Suprapubic skin (tissue), 4 donors: ENCODE results near the gene WNK1. TPM values are rescaled to one million over a fixed set of nuclear protein-coding genes. Genes with fewer than 3 reads are reported as not detected.

Source experiments
- DNase-seq, 2 donors: peaks; one replicate each; pipeline ENCODE4 v3.0.0-alpha.2; 2019; ENCODE audit warnings: low spot score in 2 of 2
- H3K27ac ChIP-seq: fragments of 200-600 bp; sonication (generic); one replicate; pipeline ENCODE4 v1.5.1; 2019
- H3K27me3 ChIP-seq: fragments of 200-600 bp; sonication (generic); one replicate; pipeline ENCODE4 v1.5.1; 2019
- H3K36me3 ChIP-seq: fragments of 200-600 bp; sonication (generic); one replicate; pipeline ENCODE4 v1.5.1; 2019
- H3K4me1 ChIP-seq: fragments of 200-600 bp; sonication (generic); one replicate; pipeline ENCODE4 v1.5.1; 2019
- H3K4me3 ChIP-seq: fragments of 200-600 bp; sonication (generic); one replicate; pipeline ENCODE4 v1.5.1; 2019; ENCODE audit warnings: mild to moderate bottlenecking
- H3K9me3 ChIP-seq: fragments of 200-600 bp; sonication (generic); one replicate; pipeline ENCODE4 v1.5.1; 2019
- EP300 ChIP-seq: sonication (generic); formaldehyde crosslinking; IDR thresholded peaks from one replicate; pipeline ENCODE4 v1.6.1; 2017; ENCODE audit warnings: antibody characterized with exemption
- POLR2A ChIP-seq, 2 donors: fragments of 450-650 bp; IDR thresholded peaks; one replicate each; pipeline ENCODE4 v1.6.1; 2017; ENCODE audit warnings: antibody characterized with exemption in 2 of 2, mild to moderate bottlenecking in 2 of 2, moderate library complexity in 2 of 2
- POLR2AphosphoS5 ChIP-seq, 3 donors: sonication (generic); formaldehyde crosslinking; IDR thresholded peaks; one replicate each; pipeline ENCODE4 v1.6.1; 2017; ENCODE audit warnings: antibody characterized with exemption in 3 of 3
- WGBS: methylation state at CpG from one replicate; pipeline ENCODE4 v1.1.5; 2018; 5-methylcytosine and 5-hydroxymethylcytosine counted together
- total RNA-seq, 4 donors: library from RNA; depleted of rRNA; stranded (reverse); fragments of >200 nt; gene quantifications; one replicate each; pipeline ENCODE4 v1.1.0, GENCODE V29; 2016
- TF ChIP-seq, protein P1 (sequence below), 2 donors: fragments of 200-600 bp in 1 of 2; fragments of 450-650 bp in 1 of 2; sonication (generic) in 1 of 2; IDR thresholded peaks; one replicate each; pipeline ENCODE4 v1.5.1; 2016 to 2019; ENCODE audit warnings: antibody characterized with exemption in 2 of 2, mild to moderate bottlenecking in 1 of 2, moderate library complexity in 1 of 2

WNK1 gene
- total RNA-seq, 4 donors from 2014 or later = 368 to 724 (median 435) TPM

DNA sequence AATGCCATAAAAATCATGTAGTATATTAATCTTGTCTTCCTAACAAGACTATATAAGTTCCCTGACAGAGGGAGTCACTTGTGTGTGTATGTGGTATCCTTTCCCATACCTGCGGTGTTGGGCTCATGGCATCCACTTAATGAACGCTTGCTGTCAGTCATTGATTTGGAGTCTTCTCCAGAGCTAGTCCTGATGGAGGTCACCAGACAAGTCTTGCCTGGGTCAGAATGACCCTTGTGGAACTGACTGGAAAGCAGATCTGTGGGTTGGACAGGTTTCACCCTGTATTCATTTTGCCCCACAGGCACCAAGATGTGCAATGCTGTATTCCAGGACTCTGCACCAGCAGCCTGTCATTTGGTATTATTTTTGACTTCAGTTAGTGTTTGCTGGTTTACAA lies 27.3 kb upstream of the WNK1 start:
- no peak overlapping the region for H3K27ac ChIP-seq

DNA sequence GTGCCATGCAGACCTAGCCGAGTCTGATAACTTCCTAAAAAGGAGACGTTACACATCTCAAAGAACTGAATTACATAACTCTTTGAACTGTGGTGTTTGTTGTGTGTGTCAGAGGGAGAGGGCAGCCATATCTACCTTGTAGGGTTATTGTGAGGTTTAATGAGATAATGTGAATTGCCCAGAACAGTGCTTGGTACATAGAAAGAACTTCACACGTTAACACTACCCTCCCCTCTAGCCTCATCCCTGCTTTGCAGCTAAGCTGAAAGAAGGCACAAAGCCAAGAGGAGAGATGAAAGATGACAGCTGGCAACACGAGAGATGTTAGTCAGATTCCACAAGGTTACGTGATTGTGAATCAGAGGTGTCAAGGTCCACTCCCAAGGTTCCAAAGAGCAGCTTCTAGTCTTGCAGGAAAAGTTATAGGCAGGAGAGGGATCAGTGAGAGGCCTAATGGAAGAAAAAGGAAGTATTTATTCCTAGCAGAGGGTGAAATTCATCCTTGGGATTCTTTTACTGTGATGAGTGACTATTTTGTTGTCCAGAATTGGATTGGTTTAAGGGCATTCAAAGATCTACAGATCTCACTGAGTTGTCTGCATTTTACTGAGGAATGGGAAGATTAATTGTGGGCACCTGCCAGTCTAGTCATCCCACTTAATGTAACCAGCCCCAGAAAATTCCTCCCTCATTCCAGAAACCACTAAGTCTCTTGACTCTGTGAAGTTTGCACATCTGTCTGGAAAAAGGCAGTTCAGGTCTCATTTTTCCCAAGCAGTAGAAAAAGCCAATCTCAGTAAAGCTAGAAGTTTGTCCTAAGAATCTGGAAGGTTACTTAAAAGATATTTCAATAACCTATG lies 25.9 kb upstream of the WNK1 start:
- TF ChIP-seq POLR2AphosphoS5 (IDR thresholded peaks at IDR 0.05) (no peak), EP300 (no peak), POLR2A (IDR thresholded peaks at IDR 0.05) (no peak)
- H3K36me3 ChIP-seq = no peaks in the 10 kb centered on the region
- peaks cover 11% of the 10 kb centered on the region for H3K4me1 ChIP-seq
- no peak overlapping the region for H3K27ac ChIP-seq
- H3K4me3 ChIP-seq = no peak overlapping the region
- no peaks in the 10 kb centered on the region for H3K27me3 ChIP-seq
- DNase-seq = no peak
- H3K9me3 ChIP-seq = no peaks in the 10 kb centered on the region
- WGBS = 50% methylated on average over 5 of the region's 5 CpGs

More for the DNA sequence above, 27.3 kb upstream of the WNK1 start:
- no peak overlapping the region for H3K4me3 ChIP-seq
- no peaks in the 10 kb centered on the region for H3K36me3 ChIP-seq
- 96% methylated on average over 2 of the region's 2 CpGs for WGBS
- H3K27me3 ChIP-seq = no peaks in the 10 kb centered on the region
- H3K4me1 ChIP-seq = peaks cover 11% of the 10 kb centered on the region
- TF ChIP-seq, protein P1, sequence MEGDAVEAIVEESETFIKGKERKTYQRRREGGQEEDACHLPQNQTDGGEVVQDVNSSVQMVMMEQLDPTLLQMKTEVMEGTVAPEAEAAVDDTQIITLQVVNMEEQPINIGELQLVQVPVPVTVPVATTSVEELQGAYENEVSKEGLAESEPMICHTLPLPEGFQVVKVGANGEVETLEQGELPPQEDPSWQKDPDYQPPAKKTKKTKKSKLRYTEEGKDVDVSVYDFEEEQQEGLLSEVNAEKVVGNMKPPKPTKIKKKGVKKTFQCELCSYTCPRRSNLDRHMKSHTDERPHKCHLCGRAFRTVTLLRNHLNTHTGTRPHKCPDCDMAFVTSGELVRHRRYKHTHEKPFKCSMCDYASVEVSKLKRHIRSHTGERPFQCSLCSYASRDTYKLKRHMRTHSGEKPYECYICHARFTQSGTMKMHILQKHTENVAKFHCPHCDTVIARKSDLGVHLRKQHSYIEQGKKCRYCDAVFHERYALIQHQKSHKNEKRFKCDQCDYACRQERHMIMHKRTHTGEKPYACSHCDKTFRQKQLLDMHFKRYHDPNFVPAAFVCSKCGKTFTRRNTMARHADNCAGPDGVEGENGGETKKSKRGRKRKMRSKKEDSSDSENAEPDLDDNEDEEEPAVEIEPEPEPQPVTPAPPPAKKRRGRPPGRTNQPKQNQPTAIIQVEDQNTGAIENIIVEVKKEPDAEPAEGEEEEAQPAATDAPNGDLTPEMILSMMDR (IDR thresholded peaks at IDR 0.05) = no peak
- no peak for TF ChIP-seq POLR2AphosphoS5 (IDR thresholded peaks at IDR 0.05)
- TF ChIP-seq EP300 = no peak
- no peak for TF ChIP-seq POLR2A (IDR thresholded peaks at IDR 0.05)
- no peaks in the 10 kb centered on the region for H3K9me3 ChIP-seq
- DNase-seq = no peak

DNA sequence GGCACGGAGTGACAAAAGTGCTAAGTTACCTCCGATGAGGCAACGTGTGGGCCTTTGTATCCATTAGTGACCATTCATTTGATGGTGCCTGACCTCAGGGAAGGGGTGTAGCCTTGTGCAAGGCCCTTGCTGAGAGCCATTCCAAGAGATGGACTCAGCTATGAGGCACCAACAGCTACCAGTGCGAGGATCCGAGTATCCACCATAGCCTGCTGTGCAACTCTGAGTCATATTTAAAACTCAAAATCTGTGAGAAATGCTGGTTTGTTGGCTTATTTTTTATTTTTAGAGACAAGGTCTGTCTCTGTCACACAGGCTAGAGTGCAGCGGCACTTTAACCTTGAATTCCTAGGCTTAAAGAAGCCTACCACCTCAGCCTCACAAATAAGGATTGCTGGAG lies 25.1 kb upstream of the WNK1 start:
- TF ChIP-seq POLR2AphosphoS5 (IDR thresholded peaks at IDR 0.05) (no peak), POLR2A (IDR thresholded peaks at IDR 0.05) (no peak), EP300 (no peak)
- TF ChIP-seq, protein P1 (IDR thresholded peaks at IDR 0.05) = no peak
- Histone ChIP-seq H3K9me3 (no peaks in the 10 kb centered on the region), H3K27ac (no peak overlapping the region), H3K4me1 (peaks cover 11% of the 10 kb centered on the region), H3K4me3 (no peak overlapping the region), H3K27me3 (no peaks in the 10 kb centered on the region), H3K36me3 (no peaks in the 10 kb centered on the region)
- 78% methylated on average over 6 of the region's 6 CpGs for WGBS
- DNase-seq = no peak

DNA sequence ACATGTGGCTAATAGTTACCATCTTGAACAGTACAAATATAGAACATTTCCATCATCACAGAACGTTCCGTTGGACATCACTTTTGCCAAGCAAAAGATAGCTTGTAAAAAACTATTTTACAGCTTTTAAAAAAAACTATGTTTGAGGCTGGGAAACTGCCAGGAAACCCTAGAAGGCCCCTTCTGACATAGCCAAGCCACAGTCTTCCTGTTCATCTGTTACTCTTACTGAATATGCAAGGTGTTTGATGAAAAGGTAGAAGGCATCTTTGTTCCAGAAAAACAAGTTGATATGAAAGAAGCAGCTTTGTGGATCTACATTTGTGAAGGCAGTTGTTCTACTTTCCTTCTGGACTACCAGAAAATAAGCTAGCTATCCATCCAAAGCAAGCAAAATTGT lies 23.6 kb upstream of the WNK1 start:
- TF ChIP-seq, protein P1 (IDR thresholded peaks at IDR 0.05) = no peak
- TF ChIP-seq POLR2AphosphoS5 (IDR thresholded peaks at IDR 0.05) (no peak), POLR2A (IDR thresholded peaks at IDR 0.05) (no peak), EP300 (no peak)
- H3K27ac ChIP-seq = no peak overlapping the region
- no peak for DNase-seq
- no peaks in the 10 kb centered on the region for H3K36me3 ChIP-seq
- 52% methylated on average over 2 of the region's 2 CpGs for WGBS
- H3K4me1 ChIP-seq = peaks cover 11% of the 10 kb centered on the region
- no peaks in the 10 kb centered on the region for H3K9me3 ChIP-seq
- H3K4me3 ChIP-seq = no peak overlapping the region
- H3K27me3 ChIP-seq = no peaks in the 10 kb centered on the region

DNA sequence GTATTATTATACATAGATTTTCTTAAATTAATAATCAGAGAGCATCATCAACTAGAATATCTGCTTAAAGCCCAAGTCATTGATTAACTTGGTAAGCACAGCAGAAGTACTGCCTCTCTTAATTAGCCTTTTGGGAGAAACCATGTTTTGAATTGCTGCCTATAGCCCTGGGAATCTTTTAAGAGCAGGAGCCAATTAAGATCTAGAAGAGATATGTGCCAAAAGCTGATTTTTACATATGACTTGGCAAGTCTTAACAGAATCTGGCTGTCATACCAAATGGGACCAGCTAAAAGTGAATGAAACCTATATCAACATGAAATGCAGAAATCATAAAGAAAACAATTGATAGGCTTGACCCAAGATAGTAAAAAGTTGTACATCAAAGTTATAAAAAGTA lies 23.2 kb upstream of the WNK1 start:
- no peak for DNase-seq
- H3K36me3 ChIP-seq = no peaks in the 10 kb centered on the region
- H3K4me1 ChIP-seq = peaks cover 11% of the 10 kb centered on the region
- TF ChIP-seq, protein P1 (IDR thresholded peaks at IDR 0.05) = no peak
- no peak for TF ChIP-seq EP300
- TF ChIP-seq POLR2A (IDR thresholded peaks at IDR 0.05) = no peak
- no peak for TF ChIP-seq POLR2AphosphoS5 (IDR thresholded peaks at IDR 0.05)
- no peaks in the 10 kb centered on the region for H3K9me3 ChIP-seq
- H3K4me3 ChIP-seq = no peak overlapping the region
- no peak overlapping the region for H3K27ac ChIP-seq
- H3K27me3 ChIP-seq = no peaks in the 10 kb centered on the region
